ENCODE measurements around the gene CD4. TPM values are rescaled to one million over a fixed set of nuclear protein-coding genes. Genes with fewer than 3 reads are reported as not detected.

The CD4 gene
- total RNA-seq, 1 donor from 2014 or later = 0.70 TPM

GRCh38 chr12:6818222-6818621, 28.9 kb downstream of the CD4 start:
- Mint-ChIP-seq H3K27me3 (ENCODE audit: low read depth) (peaks cover 3% of the 10 kb centered on the region), H3K4me1 (ENCODE audit: low read depth) (peaks cover 32% of the 10 kb centered on the region), H3K9me3 (ENCODE audit: low read depth) (no peaks in the 10 kb centered on the region), H3K4me3 (ENCODE audit: unreplicated experiment) (no peak overlapping the region), H3K36me3 (ENCODE audit: low read depth) (no peaks in the 10 kb centered on the region), H3K27ac (ENCODE audit: unreplicated experiment) (no peak overlapping the region)
- no peak for DNase-seq (ENCODE audit: low spot score)
- TF ChIP-seq, protein P1, sequence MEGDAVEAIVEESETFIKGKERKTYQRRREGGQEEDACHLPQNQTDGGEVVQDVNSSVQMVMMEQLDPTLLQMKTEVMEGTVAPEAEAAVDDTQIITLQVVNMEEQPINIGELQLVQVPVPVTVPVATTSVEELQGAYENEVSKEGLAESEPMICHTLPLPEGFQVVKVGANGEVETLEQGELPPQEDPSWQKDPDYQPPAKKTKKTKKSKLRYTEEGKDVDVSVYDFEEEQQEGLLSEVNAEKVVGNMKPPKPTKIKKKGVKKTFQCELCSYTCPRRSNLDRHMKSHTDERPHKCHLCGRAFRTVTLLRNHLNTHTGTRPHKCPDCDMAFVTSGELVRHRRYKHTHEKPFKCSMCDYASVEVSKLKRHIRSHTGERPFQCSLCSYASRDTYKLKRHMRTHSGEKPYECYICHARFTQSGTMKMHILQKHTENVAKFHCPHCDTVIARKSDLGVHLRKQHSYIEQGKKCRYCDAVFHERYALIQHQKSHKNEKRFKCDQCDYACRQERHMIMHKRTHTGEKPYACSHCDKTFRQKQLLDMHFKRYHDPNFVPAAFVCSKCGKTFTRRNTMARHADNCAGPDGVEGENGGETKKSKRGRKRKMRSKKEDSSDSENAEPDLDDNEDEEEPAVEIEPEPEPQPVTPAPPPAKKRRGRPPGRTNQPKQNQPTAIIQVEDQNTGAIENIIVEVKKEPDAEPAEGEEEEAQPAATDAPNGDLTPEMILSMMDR (IDR thresholded peaks at IDR 0.05) = no peak

DNA sequence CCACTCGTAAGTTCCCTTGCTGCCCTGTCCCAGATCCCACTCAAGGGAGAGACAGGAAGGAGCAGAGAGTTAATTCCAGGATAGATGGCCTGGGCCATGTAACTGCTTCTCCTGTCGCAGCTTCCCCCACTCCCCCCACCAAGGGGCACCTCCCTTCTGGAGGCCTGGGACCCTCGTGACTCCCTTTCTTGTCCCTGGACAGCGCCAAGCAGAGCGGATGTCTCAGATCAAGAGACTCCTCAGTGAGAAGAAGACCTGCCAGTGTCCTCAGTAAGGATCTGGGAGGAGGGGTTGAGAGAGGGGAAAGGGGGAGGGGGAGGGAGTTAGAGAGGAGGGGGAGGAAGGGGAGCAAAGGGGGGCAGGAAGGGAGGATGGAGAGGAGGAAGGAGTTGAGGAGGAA, 29.3 kb downstream of the CD4 start:
- H3K27ac Mint-ChIP-seq (ENCODE audit: unreplicated experiment) = no peak overlapping the region
- no peak for DNase-seq (ENCODE audit: low spot score)

DNA sequence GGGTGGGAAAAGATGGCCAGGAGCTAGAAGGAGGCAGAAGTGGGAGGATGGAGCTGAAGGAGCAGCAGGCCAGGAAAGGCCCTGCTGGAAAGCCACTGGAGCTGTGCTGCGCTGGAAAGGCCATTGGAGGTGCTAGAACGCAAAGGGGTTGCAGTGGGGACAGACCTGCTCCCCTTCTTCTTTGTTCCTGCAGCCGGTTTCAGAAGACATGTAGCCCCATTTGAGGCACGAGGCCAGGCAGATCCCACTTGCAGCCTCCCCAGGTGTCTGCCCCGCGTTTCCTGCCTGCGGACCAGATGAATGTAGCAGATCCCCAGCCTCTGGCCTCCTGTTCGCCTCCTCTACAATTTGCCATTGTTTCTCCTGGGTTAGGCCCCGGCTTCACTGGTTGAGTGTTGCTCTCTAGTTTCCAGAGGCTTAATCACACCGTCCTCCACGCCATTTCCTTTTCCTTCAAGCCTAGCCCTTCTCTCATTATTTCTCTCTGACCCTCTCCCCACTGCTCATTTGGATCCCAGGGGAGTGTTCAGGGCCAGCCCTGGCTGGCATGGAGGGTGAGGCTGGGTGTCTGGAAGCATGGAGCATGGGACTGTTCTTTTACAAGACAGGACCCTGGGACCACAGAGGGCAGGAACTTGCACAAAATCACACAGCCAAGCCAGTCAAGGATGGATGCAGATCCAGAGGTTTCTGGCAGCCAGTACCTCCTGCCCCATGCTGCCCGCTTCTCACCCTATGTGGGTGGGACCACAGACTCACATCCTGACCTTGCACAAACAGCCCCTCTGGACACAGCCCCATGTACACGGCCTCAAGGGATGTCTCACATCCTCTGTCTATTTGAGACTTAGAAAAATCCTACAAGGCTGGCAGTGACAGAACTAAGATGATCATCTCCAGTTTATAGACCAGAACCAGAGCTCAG, 30.0 kb downstream of the CD4 start:
- no peaks in the 10 kb centered on the region for H3K36me3 Mint-ChIP-seq (ENCODE audit: low read depth)
- no peak for DNase-seq (ENCODE audit: low spot score)
- no peak overlapping the region for H3K27ac Mint-ChIP-seq (ENCODE audit: unreplicated experiment)
- H3K27me3 Mint-ChIP-seq (ENCODE audit: low read depth) = peaks cover 3% of the 10 kb centered on the region
- H3K4me3 Mint-ChIP-seq (ENCODE audit: unreplicated experiment) = no peak overlapping the region
- H3K9me3 Mint-ChIP-seq (ENCODE audit: low read depth) = no peaks in the 10 kb centered on the region
- H3K4me1 Mint-ChIP-seq (ENCODE audit: low read depth) = peaks cover 34% of the 10 kb centered on the region
- TF ChIP-seq, protein P1 (IDR thresholded peaks at IDR 0.05) = no peak

More for the DNA sequence above, 29.3 kb downstream of the CD4 start:
- TF ChIP-seq, protein P1 (IDR thresholded peaks at IDR 0.05) = no peak
- no peaks in the 10 kb centered on the region for H3K9me3 Mint-ChIP-seq (ENCODE audit: low read depth)
- H3K27me3 Mint-ChIP-seq (ENCODE audit: low read depth) = peaks cover 3% of the 10 kb centered on the region
- peaks cover 34% of the 10 kb centered on the region for H3K4me1 Mint-ChIP-seq (ENCODE audit: low read depth)
- no peak overlapping the region for H3K4me3 Mint-ChIP-seq (ENCODE audit: unreplicated experiment)
- H3K36me3 Mint-ChIP-seq (ENCODE audit: low read depth) = no peaks in the 10 kb centered on the region

DNA sequence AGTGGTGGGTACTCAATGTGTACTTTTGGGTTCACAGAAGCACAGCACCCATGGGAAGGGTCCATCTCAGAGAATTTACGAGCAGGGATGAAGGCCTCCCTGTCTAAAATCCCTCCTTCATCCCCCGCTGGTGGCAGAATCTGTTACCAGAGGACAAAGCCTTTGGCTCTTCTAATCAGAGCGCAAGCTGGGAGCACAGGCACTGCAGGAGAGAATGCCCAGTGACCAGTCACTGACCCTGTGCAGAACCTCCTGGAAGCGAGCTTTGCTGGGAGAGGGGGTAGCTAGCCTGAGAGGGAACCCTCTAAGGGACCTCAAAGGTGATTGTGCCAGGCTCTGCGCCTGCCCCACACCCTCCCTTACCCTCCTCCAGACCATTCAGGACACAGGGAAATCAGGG, 30.8 kb downstream of the CD4 start:
- Mint-ChIP-seq H3K9me3 (ENCODE audit: low read depth) (no peaks in the 10 kb centered on the region), H3K36me3 (ENCODE audit: low read depth) (no peaks in the 10 kb centered on the region), H3K4me3 (ENCODE audit: unreplicated experiment) (no peak overlapping the region), H3K27me3 (ENCODE audit: low read depth) (peaks cover 3% of the 10 kb centered on the region), H3K27ac (ENCODE audit: unreplicated experiment) (no peak overlapping the region), H3K4me1 (ENCODE audit: low read depth) (peaks cover 39% of the 10 kb centered on the region)
- TF ChIP-seq, protein P1 (IDR thresholded peaks at IDR 0.05) = no peak
- DNase-seq (ENCODE audit: low spot score) = no peak

DNA sequence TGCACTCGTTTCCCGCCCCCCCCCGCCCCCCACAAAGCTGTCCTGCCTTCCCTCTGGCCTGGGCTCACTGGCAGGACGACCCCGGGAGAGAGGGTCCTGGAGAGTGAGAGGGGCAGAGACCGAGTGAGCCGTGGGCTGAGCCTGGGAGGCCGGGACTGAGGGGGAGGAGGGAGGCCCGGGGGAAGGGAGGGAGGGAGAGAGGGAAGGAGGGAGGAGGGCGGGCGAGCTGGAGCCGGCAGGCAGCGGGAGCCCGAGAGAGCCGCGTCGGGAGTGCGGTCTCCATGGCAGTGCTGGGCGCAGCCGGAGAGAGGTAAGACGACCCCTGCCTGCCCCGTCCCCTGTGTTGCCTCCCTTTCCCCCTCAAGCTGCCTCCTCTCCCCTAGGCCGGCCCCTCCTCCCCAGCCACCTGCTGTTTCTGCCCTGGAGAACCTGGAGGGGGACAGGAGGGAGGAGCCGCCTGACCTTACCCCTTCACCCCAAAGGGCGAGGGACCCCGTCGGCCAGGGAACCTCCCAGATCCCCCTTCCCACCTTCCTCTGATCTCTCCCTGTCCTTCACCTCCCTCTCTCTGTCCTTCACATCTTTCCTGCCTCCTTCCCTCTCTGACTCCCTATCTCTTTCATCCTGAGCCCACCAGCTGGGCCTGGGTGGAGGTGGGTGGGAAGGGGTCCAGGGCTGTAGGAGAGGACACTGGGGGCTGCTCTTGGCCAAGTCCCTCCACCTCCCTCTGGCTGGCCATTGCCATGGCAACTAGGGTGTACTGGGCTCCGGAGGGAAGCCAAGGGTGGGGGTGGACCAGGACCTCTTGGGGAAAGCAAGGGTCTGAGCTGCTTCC, 32.5 kb downstream of the CD4 start, which contains the start of gene GPR162:
GPR162 (plus strand) TSS at position 231 of the 835 bp plus-strand sequence. CDS start 2,078 bp downstream, outside the sequence.
- no peak for DNase-seq (ENCODE audit: low spot score)
- Mint-ChIP-seq H3K27me3 (ENCODE audit: low read depth) (peaks cover 3% of the 10 kb centered on the region), H3K9me3 (ENCODE audit: low read depth) (no peaks in the 10 kb centered on the region), H3K27ac (ENCODE audit: unreplicated experiment) (peak within 1 kb of the TSS; percentile 71), H3K36me3 (ENCODE audit: low read depth) (no peaks in the 10 kb centered on the region), H3K4me3 (ENCODE audit: unreplicated experiment) (peak within 1 kb of the TSS; percentile 78), H3K4me1 (ENCODE audit: low read depth) (peaks cover 45% of the 10 kb centered on the region)
- TF ChIP-seq, protein P1 (IDR thresholded peaks at IDR 0.05) = no peak
